ENCODE data around the gene DLD.
"Not testable (repeated sequence)": the region's sequence is repeated elsewhere in the genome, so short reads cannot be mapped to it uniquely, and the experiment has no call there.

The DLD gene

GRCh38 chr7:107917763-107918651 lies 27.0 kb downstream of the DLD start:
- Histone ChIP-seq H3K36me3 (ENCODE audit: control insufficient read depth, insufficient read depth, low read length) (peaks cover 4% of the 10 kb centered on the region), H3K27me3 (replicated peaks; ENCODE audit: control insufficient read depth, insufficient read depth, low read length) (no peaks in the 10 kb centered on the region), H3K4me3 (replicated peaks; ENCODE audit: low read depth, low read length) (no peak overlapping the region)
- no peak for TF ChIP-seq CTCF (IDR thresholded peaks at IDR 0.05; ENCODE audit: insufficient read depth, low read length, poor library complexity, severe bottlenecking)
- no peak for DNase-seq (ENCODE audit: extremely low read depth, insufficient read length)

GRCh38 chr7:107918948-107919347 lies 28.0 kb downstream of the DLD start:
- no peak for TF ChIP-seq CTCF (IDR thresholded peaks at IDR 0.05; ENCODE audit: insufficient read depth, low read length, poor library complexity, severe bottlenecking)
- DNase-seq (ENCODE audit: extremely low read depth, insufficient read length): no peak
- Histone ChIP-seq H3K4me3 (replicated peaks; ENCODE audit: low read depth, low read length) (no peak overlapping the region), H3K27me3 (replicated peaks; ENCODE audit: control insufficient read depth, insufficient read depth, low read length) (no peaks in the 10 kb centered on the region), H3K36me3 (ENCODE audit: control insufficient read depth, insufficient read depth, low read length) (peaks cover 4% of the 10 kb centered on the region)

GRCh38 chr7:107920048-107920772 lies 29.2 kb downstream of the DLD start:
- DNase-seq (ENCODE audit: extremely low read depth, insufficient read length): no peak

GRCh38 chr7:107921826-107922225 lies 30.8 kb downstream of the DLD start:
- not testable (repeated sequence) for H3K36me3 ChIP-seq (ENCODE audit: control insufficient read depth, insufficient read depth, low read length)

More at GRCh38 chr7:107920048-107920772, 29.2 kb downstream of the DLD start:
- no peak for TF ChIP-seq CTCF (IDR thresholded peaks at IDR 0.05; ENCODE audit: insufficient read depth, low read length, poor library complexity, severe bottlenecking)
- H3K27me3 ChIP-seq (replicated peaks; ENCODE audit: control insufficient read depth, insufficient read depth, low read length): no peaks in the 10 kb centered on the region
- H3K36me3 ChIP-seq (ENCODE audit: control insufficient read depth, insufficient read depth, low read length): peaks cover 4% of the 10 kb centered on the region
- H3K4me3 ChIP-seq (replicated peaks; ENCODE audit: low read depth, low read length): no peak overlapping the region

GRCh38 chr7:107922886-107923285 lies 31.9 kb downstream of the DLD start:
- no peaks in the 10 kb centered on the region for H3K27me3 ChIP-seq (replicated peaks; ENCODE audit: control insufficient read depth, insufficient read depth, low read length)
- peaks cover 3% of the 10 kb centered on the region for H3K36me3 ChIP-seq (ENCODE audit: control insufficient read depth, insufficient read depth, low read length)
- TF ChIP-seq CTCF (IDR thresholded peaks at IDR 0.05; ENCODE audit: insufficient read depth, low read length, poor library complexity, severe bottlenecking): no peak
- no peak overlapping the region for H3K4me3 ChIP-seq (replicated peaks; ENCODE audit: low read depth, low read length)
- DNase-seq (ENCODE audit: extremely low read depth, insufficient read length): no peak

More at GRCh38 chr7:107921826-107922225, 30.8 kb downstream of the DLD start:
- not testable (repeated sequence) for DNase-seq (ENCODE audit: extremely low read depth, insufficient read length); H3K27me3 ChIP-seq (replicated peaks; ENCODE audit: control insufficient read depth, insufficient read depth, low read length); H3K4me3 ChIP-seq (replicated peaks; ENCODE audit: low read depth, low read length)
